Loucy (cell line): ENCODE measurements around the gene DPH6.

Source experiments
- H2AFZ ChIP-seq: fragments of 200-600 bp; sonication (generic); 2 replicates; pipeline ENCODE4 v1.6.0; 2016; ENCODE audit warnings: antibody characterized with exemption, mild to moderate bottlenecking, low read length, moderate library complexity
- H3F3A ChIP-seq: fragments of 200-600 bp; 2 replicates; pipeline ENCODE4 v1.6.0; 2016; ENCODE audit warnings: antibody characterized with exemption, low read depth, mild to moderate bottlenecking
- H3K27me3 ChIP-seq: fragments of 200-600 bp; sonication (generic); 2 replicates; pipeline ENCODE4 v1.6.1; 2014; ENCODE audit warnings: low read length, mild to moderate bottlenecking; ENCODE audit not compliant: insufficient read depth, poor library complexity, severe bottlenecking
- H3K36me3 ChIP-seq: fragments of 200-600 bp; sonication (generic); 2 replicates; pipeline ENCODE4 v1.6.1; 2016; ENCODE audit warnings: low read length; ENCODE audit not compliant: insufficient read depth
- H3K4me1 ChIP-seq: fragments of 200-600 bp; sonication (generic); 2 replicates; pipeline ENCODE4 v1.5.1; 2014; ENCODE audit warnings: low read length, mild to moderate bottlenecking; ENCODE audit not compliant: insufficient read depth, poor library complexity, severe bottlenecking
- H3K4me2 ChIP-seq: fragments of 200-600 bp; sonication (generic); 2 replicates; pipeline ENCODE4 v1.6.0; 2014; ENCODE audit warnings: antibody characterized with exemption, low read length, low read depth, mild to moderate bottlenecking; ENCODE audit not compliant: poor library complexity, severe bottlenecking
- H3K4me3 ChIP-seq: fragments of 200-600 bp; sonication (generic); 2 replicates; pipeline ENCODE4 v1.5.1; 2014; ENCODE audit warnings: low read length, mild to moderate bottlenecking, mixed read lengths; ENCODE audit not compliant: poor library complexity, severe bottlenecking
- H3K79me2 ChIP-seq: fragments of 200-600 bp; sonication (generic); 2 replicates; pipeline ENCODE4 v1.6.1; 2014; ENCODE audit warnings: low read length; ENCODE audit not compliant: insufficient read depth
- H3K9ac ChIP-seq: fragments of 200-600 bp; sonication (generic); 2 replicates; pipeline ENCODE4 v1.6.0; 2014; ENCODE audit warnings: mild to moderate bottlenecking, low read depth, low read length, moderate library complexity; ENCODE audit not compliant: poor library complexity, severe bottlenecking
- H3K9me2 ChIP-seq: fragments of 200-600 bp; sonication (generic); replicated peaks from 2 replicates; pipeline ENCODE4 v1.6.1; 2016; ENCODE audit warnings: low read depth, low read length, mixed read lengths
- H3K9me3 ChIP-seq: fragments of 200-600 bp; sonication (generic); 2 replicates; pipeline ENCODE4 v1.6.1; 2014; ENCODE audit warnings: mild to moderate bottlenecking, antibody characterized with exemption, low read length, low read depth; ENCODE audit not compliant: insufficient read depth
- H4K20me1 ChIP-seq: fragments of 200-600 bp; sonication (generic); 2 replicates; pipeline ENCODE4 v1.6.0; 2014; ENCODE audit warnings: antibody characterized with exemption, low read length, mild to moderate bottlenecking; ENCODE audit not compliant: insufficient read depth, poor library complexity, severe bottlenecking
- EZH2phosphoT487 ChIP-seq: fragments of 200-600 bp; IDR thresholded peaks from 2 replicates; pipeline ENCODE4 v1.6.1; 2018; ENCODE audit warnings: antibody characterized with exemption, mild to moderate bottlenecking, moderate library complexity, borderline replicate concordance
- TF ChIP-seq, protein P1 (sequence below): fragments of 200-600 bp; sonication (generic); conservative IDR thresholded peaks from 2 replicates; pipeline ENCODE4 v1.5.1; 2014; ENCODE audit warnings: mild to moderate bottlenecking, antibody characterized with exemption, low read length

DPH6 gene

DNA sequence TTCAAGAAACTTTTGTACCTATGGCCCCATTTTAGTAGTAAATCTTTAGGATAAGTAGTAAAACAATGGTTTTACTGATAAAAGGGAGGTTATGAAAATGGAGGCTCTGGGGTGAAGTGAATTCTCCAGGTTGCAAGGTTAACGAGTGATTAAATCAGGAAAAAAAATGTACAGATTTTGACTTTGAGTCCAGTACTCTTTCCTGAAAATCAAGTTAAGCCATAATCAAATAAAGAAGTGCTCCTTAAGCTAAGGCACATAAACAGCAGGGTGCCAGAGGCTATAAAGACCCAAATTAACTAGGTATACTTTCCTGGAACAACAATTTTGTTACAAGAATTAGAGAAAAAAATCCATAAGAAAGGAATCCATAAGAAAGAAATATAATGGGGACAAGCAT, 114.7 kb downstream of the DPH6 start:
- H3K27me3 ChIP-seq = no peaks in the 10 kb centered on the region
- H3K4me2 ChIP-seq = no peak overlapping the region
- H3K4me1 ChIP-seq = no peaks in the 10 kb centered on the region
- H4K20me1 ChIP-seq = no peaks in the 10 kb centered on the region
- no peak overlapping the region for H3K4me3 ChIP-seq
- peaks cover 5% of the 10 kb centered on the region; the same call in 1 of the 2 replicates for H3K9me3 ChIP-seq
- H3K36me3 ChIP-seq = no peaks in the 10 kb centered on the region
- TF ChIP-seq, protein P1, sequence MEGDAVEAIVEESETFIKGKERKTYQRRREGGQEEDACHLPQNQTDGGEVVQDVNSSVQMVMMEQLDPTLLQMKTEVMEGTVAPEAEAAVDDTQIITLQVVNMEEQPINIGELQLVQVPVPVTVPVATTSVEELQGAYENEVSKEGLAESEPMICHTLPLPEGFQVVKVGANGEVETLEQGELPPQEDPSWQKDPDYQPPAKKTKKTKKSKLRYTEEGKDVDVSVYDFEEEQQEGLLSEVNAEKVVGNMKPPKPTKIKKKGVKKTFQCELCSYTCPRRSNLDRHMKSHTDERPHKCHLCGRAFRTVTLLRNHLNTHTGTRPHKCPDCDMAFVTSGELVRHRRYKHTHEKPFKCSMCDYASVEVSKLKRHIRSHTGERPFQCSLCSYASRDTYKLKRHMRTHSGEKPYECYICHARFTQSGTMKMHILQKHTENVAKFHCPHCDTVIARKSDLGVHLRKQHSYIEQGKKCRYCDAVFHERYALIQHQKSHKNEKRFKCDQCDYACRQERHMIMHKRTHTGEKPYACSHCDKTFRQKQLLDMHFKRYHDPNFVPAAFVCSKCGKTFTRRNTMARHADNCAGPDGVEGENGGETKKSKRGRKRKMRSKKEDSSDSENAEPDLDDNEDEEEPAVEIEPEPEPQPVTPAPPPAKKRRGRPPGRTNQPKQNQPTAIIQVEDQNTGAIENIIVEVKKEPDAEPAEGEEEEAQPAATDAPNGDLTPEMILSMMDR = no peak
- TF ChIP-seq EZH2phosphoT487 = no peak
- H3K9me2 ChIP-seq = no peaks in the 10 kb centered on the region
- no peaks in the 10 kb centered on the region for H3F3A ChIP-seq
- H2AFZ ChIP-seq = no peak overlapping the region
- H3K9ac ChIP-seq = no peak overlapping the region
- no peaks in the 10 kb centered on the region for H3K79me2 ChIP-seq

GRCh38 chr15:35430301-35430700, 115.7 kb downstream of the DPH6 start:
- no peaks in the 10 kb centered on the region for H3F3A ChIP-seq
- no peaks in the 10 kb centered on the region for H3K9me3 ChIP-seq
- no peaks in the 10 kb centered on the region for H4K20me1 ChIP-seq
- H3K9ac ChIP-seq = no peak overlapping the region
- H3K4me1 ChIP-seq = no peaks in the 10 kb centered on the region
- H3K4me2 ChIP-seq = no peak overlapping the region
- H3K79me2 ChIP-seq = no peaks in the 10 kb centered on the region
- H2AFZ ChIP-seq = no peak overlapping the region
- no peak overlapping the region for H3K4me3 ChIP-seq
- H3K9me2 ChIP-seq = no peaks in the 10 kb centered on the region
- TF ChIP-seq EZH2phosphoT487 = no peak
- TF ChIP-seq, protein P1 = no peak
- H3K27me3 ChIP-seq = no peaks in the 10 kb centered on the region
- no peaks in the 10 kb centered on the region for H3K36me3 ChIP-seq

DNA sequence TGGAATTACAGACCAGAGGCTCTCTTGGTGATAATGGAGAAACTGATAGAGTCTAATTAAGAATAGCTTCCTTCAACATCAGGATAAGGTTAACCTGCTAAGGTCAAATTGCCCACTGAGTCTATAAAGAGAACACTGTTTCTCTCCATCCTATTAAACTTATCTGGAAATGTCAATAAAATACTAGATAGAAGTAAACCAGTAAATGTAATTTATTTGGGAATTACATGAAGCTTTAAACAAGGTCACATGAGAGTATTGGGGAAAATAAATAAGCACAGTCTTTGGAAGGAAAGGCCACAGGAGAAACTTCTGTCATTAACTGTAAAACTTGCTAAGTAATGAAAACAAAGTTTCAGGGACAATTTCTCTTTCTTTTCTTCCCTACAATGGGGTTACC, 118.5 kb downstream of the DPH6 start:
- Histone ChIP-seq H2AFZ (no peak overlapping the region), H3K4me2 (no peak overlapping the region), H3K79me2 (no peaks in the 10 kb centered on the region)

More for the DNA sequence above, 118.5 kb downstream of the DPH6 start:
- Histone ChIP-seq H3K9me2 (no peaks in the 10 kb centered on the region), H3K4me1 (no peaks in the 10 kb centered on the region), H3K4me3 (no peak overlapping the region), H4K20me1 (no peaks in the 10 kb centered on the region), H3F3A (no peaks in the 10 kb centered on the region), H3K27me3 (no peaks in the 10 kb centered on the region), H3K9me3 (peaks cover 9% of the 10 kb centered on the region; the same call in 1 of the 2 replicates), H3K9ac (no peak overlapping the region), H3K36me3 (no peaks in the 10 kb centered on the region)
- TF ChIP-seq, protein P1 = no peak
- TF ChIP-seq EZH2phosphoT487 = no peak
